Measurements from ENCODE around the gene EMB.
"Not testable (repeated sequence)": the region's sequence is repeated elsewhere in the genome, so short reads cannot be mapped to it uniquely, and the experiment has no call there.

The EMB gene

GRCh38 chr5:50447941-50448340, 6.9 kb upstream of the EMB start:
- TF ChIP-seq CTCF (IDR thresholded peaks at IDR 0.05; ENCODE audit: low read depth, low read length, missing control alignments) = no peak
- no peak for DNase-seq (ENCODE audit: low read depth)
- in situ Hi-C loops (cut with HindIII; ENCODE audit: low sequenced_read_pairs) = no loop called here
- H3K4me3 ChIP-seq (ENCODE audit: low read depth, low read length) = no peak overlapping the region

- no peak for TF ChIP-seq CTCF (IDR thresholded peaks at IDR 0.05; ENCODE audit: low read depth, low read length, missing control alignments)
- in situ Hi-C loops (cut with HindIII; ENCODE audit: low sequenced_read_pairs) = no loop called here
- no peak overlapping the region for H3K4me3 ChIP-seq (ENCODE audit: low read depth, low read length)
- DNase-seq (ENCODE audit: low read depth) = no peak
Measured at GRCh38 chr5:50447228-50447627, 6.1 kb upstream of the EMB start.

- no peak for DNase-seq (ENCODE audit: low read depth)
- in situ Hi-C loops (cut with HindIII; ENCODE audit: low sequenced_read_pairs) = no loop called here
- H3K4me3 ChIP-seq (ENCODE audit: low read depth, low read length) = no peak overlapping the region
- TF ChIP-seq CTCF (IDR thresholded peaks at IDR 0.05; ENCODE audit: low read depth, low read length, missing control alignments) = no peak
Measured at GRCh38 chr5:50445296-50445949, 4.3 kb upstream of the EMB start.

DNA sequence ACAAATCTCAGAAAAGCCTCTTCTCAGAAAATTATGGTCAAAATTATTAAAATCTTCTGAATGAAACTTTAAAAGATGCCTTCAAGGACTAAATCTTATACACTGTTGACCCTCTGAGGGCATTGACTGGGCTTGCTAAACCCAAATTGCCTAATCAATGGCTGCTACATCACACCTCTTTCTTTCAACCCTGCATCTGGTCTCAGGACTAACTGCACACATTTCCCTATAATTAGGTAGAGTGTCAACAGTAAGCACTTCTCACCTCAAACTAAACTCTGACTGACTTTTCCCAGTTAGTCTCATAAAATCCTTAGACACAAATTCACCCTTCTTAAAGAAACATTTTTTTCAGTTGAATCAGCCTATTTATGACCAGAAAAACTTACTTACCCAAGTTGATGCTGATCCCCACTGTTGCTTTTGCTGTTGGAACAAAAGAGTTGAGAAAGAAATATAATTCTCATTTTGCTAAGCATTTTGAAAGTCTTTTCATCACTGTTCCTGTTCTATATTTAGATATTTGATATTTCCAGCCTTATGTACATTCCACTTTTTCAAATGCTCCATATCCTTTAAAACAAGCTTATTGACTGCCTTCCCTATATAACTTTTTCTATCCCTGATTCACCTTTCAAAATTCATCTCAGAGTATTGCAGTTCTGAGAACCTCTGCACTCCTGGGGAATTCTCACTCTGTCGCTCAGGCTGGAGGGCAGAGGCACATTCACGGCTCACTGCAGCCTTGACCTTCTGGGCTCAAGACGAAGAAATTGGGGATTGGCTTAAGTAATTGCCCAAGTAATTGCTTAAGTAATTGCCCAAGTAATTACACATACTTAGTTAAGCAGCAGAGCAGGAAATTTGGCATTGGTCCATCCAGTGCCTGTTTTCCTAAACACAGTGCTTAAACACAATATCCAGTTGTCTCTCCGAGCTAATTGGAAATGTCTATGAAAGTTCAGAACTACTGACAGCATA, 1.8 kb upstream of the EMB start:
- DNase-seq (ENCODE audit: low read depth); in situ Hi-C loops (cut with HindIII; ENCODE audit: low sequenced_read_pairs); H3K4me3 ChIP-seq (ENCODE audit: low read depth, low read length): not testable (repeated sequence)

DNA sequence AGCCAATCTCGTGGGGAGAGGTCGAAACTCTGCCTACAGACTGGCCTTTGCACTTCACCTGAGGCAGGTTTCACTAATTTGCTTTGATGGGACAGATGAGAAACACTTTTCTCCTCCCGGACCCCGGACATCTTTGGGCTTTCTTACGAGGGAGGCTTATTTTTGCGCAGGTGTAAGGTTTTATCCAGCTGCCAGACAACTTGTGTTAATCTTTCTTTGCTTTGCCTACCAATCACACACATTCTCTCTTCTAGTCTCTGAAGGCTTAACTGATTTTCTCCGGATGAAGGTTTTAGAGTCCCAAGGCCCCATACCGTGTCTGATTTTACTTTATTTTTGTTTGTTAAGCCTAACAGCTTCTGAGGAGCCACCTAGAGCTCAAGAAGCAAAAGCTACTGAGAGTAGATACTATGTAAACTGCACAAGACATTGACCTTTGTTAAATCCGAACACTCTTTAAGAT, 436 bp upstream of the EMB start:
- in situ Hi-C loops (cut with HindIII; ENCODE audit: low sequenced_read_pairs) = no loop called here
- DNase-seq (ENCODE audit: low read depth) = no peak
- TF ChIP-seq CTCF (IDR thresholded peaks at IDR 0.05; ENCODE audit: low read depth, low read length, missing control alignments) = no peak
- peak overlapping the region; percentile 27 for H3K4me3 ChIP-seq (ENCODE audit: low read depth, low read length)

- no peak overlapping the region for H3K4me3 ChIP-seq (ENCODE audit: low read depth, low read length)
- in situ Hi-C loops (cut with HindIII; ENCODE audit: low sequenced_read_pairs) = no loop called here
- DNase-seq (ENCODE audit: low read depth) = no peak
- TF ChIP-seq CTCF (IDR thresholded peaks at IDR 0.05; ENCODE audit: low read depth, low read length, missing control alignments) = no peak
Measured at GRCh38 chr5:50439221-50439620, 1.9 kb downstream of the EMB start.

DNA sequence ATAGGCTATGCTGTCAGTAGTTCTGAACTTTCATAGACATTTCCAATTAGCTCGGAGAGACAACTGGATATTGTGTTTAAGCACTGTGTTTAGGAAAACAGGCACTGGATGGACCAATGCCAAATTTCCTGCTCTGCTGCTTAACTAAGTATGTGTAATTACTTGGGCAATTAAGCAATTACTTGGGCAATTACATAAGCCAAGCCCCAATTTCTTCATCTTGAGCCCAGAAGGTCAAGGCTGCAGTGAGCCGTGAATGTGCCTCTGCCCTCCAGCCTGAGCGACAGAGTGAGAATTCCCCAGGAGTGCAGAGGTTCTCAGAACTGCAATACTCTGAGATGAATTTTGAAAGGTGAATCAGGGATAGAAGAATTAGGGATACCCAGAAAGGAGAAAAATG, 3.0 kb downstream of the EMB start:
- H3K4me3 ChIP-seq (ENCODE audit: low read depth, low read length); DNase-seq (ENCODE audit: low read depth); in situ Hi-C loops (cut with HindIII; ENCODE audit: low sequenced_read_pairs): not testable (repeated sequence)
